GM21717 (cell line): Measurements from ENCODE around the gene ACOT9.
"Not testable (repeated sequence)": the region's sequence is repeated elsewhere in the genome, so short reads cannot be mapped to it uniquely, and the experiment has no call there.

ENCODE experiments used
- ATAC-seq: cut with Tn5 transposase; IDR thresholded peaks from one replicate; pipeline ENCODE4 v1.9.1; 2021; ENCODE audit warnings: mild to moderate bottlenecking, moderate library complexity; ENCODE audit not compliant: unreplicated experiment

The ACOT9 gene

GRCh38 chrX:23765868-23766267, 22.8 kb upstream of the ACOT9 start:
- no peak for ATAC-seq

- ATAC-seq, result no peak
Measured at GRCh38 chrX:23765449-23765848, 22.4 kb upstream of the ACOT9 start.

DNA sequence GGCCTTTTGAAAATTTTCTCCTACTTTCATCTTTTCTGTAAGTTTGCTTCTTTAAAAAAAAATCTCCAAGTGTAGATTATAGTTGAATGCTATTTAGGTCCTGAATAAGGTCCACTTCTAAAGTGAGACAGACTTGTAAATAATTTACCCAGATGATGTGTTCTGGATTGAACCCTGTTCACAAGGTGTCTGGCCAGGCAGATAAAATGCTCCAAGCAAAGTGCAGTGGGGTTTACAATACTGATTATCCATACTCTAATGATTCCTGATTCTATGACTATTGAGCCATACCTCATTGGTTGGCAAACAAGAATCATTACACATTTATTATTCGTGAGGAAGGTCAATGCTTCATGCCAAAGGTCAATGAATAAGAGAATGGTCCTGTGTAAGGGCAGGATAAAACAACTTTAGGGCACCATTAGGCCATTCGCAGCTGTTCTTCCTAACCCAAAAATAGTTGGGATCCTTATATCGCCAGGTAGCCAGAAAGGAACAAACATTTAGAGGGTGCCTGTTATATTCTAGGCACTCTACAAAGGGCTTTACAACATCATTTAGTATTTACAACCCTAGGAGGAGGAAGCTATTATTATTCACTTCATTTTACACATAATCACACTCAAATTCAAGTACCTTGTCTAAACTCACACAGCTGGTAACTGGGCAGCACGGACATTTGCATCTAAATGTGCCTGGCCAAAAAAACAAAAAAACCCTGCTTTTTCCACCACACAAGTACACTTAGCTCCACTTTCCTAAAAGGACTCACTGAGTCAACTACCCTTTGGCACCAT, 21.3 kb upstream of the ACOT9 start:
- ATAC-seq, result no peak

DNA sequence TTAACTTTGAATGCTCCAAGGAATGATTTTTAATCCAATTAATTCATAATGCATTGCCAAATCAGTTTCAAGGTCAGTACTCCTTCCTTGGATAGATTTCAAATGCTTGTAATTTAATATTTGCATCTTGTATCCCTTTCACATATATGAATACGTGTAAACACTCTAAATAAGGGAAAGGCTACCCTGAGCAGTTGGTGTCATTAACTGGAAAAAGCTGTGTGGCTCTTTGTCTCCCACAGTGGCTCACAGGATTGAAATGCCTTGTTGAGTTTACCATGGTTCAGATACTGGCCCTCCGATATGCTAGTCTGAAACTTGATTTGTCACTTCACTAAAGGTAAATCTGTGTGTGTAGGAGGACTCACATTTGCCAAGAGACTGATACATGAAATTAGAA, 16.7 kb upstream of the ACOT9 start:
- no peak for ATAC-seq

GRCh38 chrX:23756165-23756564, 13.1 kb upstream of the ACOT9 start:
- ATAC-seq, result peak; percentile 68

DNA sequence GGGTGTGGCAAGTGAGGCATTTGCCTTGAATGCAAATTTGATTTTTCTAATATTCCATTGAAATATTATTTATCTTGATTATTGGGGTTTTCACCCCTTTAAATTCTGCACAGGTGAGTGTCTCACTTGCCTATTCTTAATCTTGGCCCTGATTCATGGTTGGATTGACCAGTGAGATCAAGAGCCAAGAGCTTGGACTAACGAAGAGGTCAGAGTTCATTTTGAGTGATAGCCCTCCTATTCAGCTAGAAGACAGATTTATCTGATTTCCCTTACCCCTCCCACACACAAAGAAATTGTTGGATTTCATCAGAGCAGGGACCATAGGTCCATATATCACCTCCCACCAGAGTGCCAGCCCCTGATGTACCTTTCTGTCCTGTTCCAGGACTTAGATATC, 11.6 kb upstream of the ACOT9 start:
- ATAC-seq, result no peak

DNA sequence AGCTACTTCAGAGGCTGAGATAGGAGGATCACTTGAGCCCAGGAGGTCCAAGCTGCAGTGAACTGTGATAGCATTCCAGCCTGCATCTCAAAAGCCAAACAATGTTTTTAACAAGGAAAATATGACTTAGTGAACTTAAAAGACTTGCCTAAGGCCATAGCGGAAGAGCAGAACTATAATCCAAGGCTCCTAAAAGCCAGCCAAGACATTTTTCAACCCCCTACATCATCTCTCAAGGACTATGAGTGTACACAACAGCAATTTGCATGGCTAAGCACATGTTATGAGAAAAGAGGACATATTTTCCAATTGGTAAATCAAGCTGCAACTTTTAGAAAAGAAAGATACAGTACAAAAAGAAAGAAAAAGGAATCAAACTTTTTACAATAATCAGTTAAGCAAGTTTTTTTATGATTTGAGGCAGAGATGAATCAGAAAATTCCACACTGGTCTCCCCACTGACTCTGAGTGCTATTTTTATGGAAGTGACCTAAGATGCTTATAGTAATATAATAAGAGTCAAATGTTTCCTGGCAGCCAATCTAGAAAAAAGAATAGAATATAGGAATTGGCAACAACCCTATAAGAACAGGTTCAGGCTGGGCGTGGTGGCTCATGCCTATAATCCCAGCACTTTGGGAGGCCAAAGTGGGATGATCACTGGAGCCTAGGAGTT, 9.8 kb upstream of the ACOT9 start:
- no peak for ATAC-seq

GRCh38 chrX:23749576-23749975, 6.5 kb upstream of the ACOT9 start:
- ATAC-seq, result no peak

DNA sequence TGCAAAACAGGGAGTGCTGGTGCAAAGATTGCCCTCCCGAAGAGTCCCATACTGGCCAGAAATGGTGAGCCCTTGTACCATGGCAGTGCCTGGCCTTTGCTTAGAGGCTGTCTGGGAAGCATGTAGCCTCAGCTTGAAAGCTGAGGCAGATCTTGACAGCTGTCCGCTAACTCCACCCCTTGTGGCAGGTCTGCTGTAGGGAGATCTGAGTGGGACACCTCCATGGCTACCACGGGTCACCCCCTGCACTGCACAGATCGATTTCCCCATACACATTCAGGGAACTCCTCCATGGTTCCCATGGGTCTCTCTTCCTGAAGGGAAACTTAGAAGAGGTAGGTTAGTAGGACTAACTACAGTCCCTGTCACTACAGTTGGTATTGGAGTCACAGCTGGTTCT, 6.1 kb upstream of the ACOT9 start:
- no peak for ATAC-seq

- no peak for ATAC-seq
Measured at GRCh38 chrX:23745786-23746185, 2.7 kb upstream of the ACOT9 start.

- ATAC-seq, result not testable (repeated sequence)
Measured at GRCh38 chrX:23743623-23743971, 521 bp upstream of the ACOT9 start.

DNA sequence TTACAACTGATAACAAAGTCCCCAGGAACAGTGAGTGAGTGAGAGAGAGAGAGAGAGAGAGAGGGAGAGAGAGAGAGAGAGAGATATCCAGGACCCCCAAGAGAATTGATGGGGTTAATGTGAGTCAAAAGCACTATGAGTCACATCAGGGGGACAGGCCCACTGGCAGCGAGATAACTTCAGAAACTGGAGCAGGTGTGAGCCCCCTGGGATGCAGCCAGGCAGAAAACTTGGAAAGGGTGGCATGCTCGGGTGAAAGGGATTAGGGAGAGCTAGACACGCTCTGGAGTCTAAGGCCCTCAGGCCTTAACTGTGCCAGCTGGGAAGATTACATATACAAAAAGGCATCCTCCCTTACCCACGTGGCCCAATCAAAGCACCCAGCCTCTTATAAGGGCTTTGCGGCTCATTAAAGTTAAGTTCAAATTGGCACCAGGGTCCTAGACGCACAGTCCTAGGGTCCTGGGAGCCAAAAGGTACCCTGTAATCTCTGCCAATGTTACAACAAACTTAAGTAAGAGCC, 841 bp downstream of the ACOT9 start:
- no peak for ATAC-seq

DNA sequence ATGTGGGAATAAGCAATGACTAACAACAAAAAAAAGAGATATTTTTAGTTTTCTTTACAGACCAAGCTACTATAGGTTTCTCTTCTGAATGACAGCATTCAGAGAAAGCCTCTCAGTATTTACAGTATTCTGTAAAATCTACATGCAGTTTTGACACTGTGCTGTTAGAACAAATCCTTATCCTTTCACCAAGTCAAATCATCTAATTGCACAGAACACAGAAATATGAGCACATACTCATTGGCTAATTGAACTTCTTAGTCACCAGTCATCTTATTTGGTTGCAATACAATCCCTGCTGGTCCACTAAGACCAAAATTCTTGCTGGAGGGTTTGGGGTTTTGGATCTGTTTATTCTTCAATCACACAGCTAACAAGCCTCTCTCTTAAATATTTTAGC, 5.7 kb downstream of the ACOT9 start:
- ATAC-seq, result no peak

DNA sequence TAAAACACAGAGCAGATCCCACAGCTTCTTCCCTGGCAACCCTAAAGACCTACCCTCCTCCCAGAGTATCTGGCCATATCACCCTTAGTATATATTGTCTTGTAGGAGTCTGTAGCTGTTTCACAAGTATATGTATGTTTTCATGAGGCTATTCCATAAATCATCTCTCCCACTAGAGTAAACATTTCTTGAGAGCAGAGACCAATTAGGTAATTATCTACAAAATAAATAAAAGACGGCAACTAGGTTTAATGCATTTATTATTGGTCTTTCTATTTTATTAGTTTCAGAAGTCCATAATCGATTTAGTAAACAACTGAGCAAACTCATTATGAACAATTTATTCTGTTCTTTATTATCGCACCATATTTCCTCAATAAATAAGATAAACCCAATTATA, 7.0 kb downstream of the ACOT9 start:
- no peak for ATAC-seq

DNA sequence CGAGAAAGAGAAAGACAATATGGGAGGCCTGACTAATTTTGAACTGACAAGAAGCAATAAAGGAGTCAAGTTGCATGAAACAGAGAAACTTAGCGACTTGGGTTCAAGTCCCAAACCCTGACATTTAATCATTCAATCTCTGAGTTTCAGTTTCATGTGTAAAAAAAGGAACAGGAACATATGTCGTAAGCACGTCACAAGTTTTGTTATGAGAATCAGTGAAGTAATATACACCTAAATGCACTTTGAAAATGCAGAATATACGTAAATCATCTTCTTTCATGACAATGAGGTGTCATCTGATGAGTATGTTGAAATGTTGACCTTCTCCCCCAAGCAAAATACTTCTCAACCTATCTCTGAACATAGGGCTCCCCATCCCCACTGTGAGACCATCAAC, 10.4 kb downstream of the ACOT9 start:
- ATAC-seq, result peak; percentile 75

DNA sequence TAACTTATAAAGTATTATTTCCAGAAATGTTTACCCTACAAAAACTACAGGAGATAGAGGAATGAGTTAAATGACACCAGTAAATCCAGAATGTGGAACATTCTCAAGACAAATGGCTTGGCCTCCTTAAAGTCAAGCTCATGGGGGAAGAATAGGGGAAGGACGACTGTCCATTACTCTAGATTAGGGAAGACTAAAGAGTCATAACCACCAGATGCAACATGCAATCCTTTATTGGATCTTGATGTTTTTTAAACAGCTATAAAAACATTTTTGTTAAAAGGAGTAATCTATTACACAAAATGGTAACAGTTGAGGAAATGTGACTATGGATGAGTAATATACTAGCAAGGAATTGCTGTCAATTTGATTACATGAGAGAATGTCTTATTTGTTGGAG, 11.1 kb downstream of the ACOT9 start:
- no peak for ATAC-seq

DNA sequence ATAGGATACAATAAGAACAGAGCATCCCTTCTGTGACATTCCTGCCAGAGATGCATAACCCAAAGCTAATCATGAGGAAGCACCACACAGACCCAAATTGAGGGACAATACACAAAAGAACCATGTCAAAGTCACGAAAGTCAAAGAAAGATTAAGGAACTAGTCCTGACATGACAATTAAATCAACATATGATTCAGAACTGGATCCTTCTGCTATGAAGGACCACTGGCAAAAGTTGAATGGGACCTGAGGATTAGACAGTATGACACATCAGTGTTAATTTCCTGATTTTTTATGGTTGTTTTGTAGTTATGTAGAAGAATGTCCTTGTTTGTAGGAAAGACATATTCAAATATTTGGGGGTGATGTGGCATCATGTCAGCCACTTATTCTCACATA, 13.9 kb downstream of the ACOT9 start:
- ATAC-seq, result no peak

- no peak for ATAC-seq
Measured at GRCh38 chrX:23727206-23727605, 15.9 kb downstream of the ACOT9 start.

DNA sequence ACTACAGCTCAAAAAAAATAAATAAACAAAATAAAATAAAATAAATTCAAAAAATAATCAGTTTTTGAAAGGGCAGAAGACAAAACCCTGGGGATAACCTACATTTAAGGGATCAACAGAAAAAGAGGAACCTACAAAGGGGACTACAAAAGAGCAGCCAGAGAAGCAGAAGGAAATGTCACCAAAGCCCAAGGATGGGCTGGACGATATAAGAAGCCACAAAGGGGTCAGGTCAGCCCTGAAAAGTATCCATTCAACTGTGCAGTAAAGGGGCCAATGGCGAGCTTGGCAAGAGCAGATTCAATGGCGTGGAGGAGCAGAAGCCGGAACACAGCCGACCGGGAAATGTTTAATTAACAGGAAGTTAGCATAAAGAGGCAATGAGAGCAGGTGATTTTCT, 16.9 kb downstream of the ACOT9 start:
- no peak for ATAC-seq

DNA sequence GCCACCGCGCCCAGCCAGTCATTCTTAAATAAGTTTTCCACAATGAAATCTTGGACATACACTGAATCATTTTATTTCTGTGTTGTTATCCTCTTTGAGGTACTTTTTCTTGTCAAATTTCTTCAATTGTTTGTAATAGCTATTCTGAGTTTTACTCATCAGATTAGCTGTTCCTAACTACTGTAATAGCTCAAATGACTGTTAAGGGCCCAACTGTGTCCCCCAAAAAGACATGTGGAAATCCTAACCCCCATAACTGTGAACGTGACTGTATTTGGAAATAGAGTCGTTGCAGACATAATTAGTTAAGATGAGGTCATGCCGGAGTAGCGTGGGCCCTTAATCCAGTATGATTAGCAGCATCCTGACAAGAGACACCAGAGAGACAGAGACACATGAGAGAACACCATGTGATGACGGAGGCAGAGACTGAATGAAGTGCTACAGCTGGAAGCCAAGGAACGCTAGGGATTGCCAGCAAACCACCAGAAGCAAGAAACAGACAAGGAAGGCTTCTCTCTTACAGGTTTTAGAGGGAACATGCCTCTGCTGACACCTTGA, 22.9 kb downstream of the ACOT9 start:
- no peak for ATAC-seq

- no peak for ATAC-seq
Measured at GRCh38 chrX:23705235-23705634, 37.8 kb downstream of the ACOT9 start.

- ATAC-seq, result no peak
Measured at GRCh38 chrX:23704673-23705206, 38.3 kb downstream of the ACOT9 start.
